HG02970 (cell line): ENCODE results near the gene CACNA1G.

Experiments used
- ATAC-seq: cut with Tn5 transposase; IDR thresholded peaks from one replicate; pipeline ENCODE4 v1.9.1; 2021; ENCODE audit warnings: mild to moderate bottlenecking, moderate library complexity, moderate number of reproducible peaks; ENCODE audit not compliant: unreplicated experiment, low FRiP score

CACNA1G gene

GRCh38 chr17:50585346-50585745 is 24.8 kb downstream of the CACNA1G start:
- no peak for ATAC-seq

- ATAC-seq: no peak
Observed at GRCh38 chr17:50585891-50586290, 25.4 kb downstream of the CACNA1G start.

- ATAC-seq: no peak
Observed at GRCh38 chr17:50586421-50587247, 26.1 kb downstream of the CACNA1G start.

GRCh38 chr17:50587571-50587970 is 27.1 kb downstream of the CACNA1G start:
- no peak for ATAC-seq

GRCh38 chr17:50588391-50589049 is 28.0 kb downstream of the CACNA1G start:
- ATAC-seq: no peak

GRCh38 chr17:50589095-50589705 is 28.7 kb downstream of the CACNA1G start:
- ATAC-seq: no peak

- no peak for ATAC-seq
Observed at GRCh38 chr17:50590946-50591737, 30.6 kb downstream of the CACNA1G start.

GRCh38 chr17:50593321-50593720 is 32.8 kb downstream of the CACNA1G start:
- no peak for ATAC-seq

- no peak for ATAC-seq
Observed at GRCh38 chr17:50594128-50594823, 33.8 kb downstream of the CACNA1G start.

GRCh38 chr17:50594892-50595291 is 34.4 kb downstream of the CACNA1G start:
- ATAC-seq: no peak

GRCh38 chr17:50596191-50597037 is 35.9 kb downstream of the CACNA1G start:
- no peak for ATAC-seq

- ATAC-seq: no peak
Observed at GRCh38 chr17:50598487-50598886, 38.0 kb downstream of the CACNA1G start.

- no peak for ATAC-seq
Observed at GRCh38 chr17:50599606-50600005, 39.1 kb downstream of the CACNA1G start.

GRCh38 chr17:50601823-50602375 is 41.4 kb downstream of the CACNA1G start:
- ATAC-seq: no peak

- no peak for ATAC-seq
Observed at GRCh38 chr17:50602836-50603235, 42.3 kb downstream of the CACNA1G start.

- no peak for ATAC-seq
Observed at GRCh38 chr17:50603340-50603739, 42.8 kb downstream of the CACNA1G start.

- ATAC-seq: no peak
Observed at GRCh38 chr17:50604513-50604912, 44.0 kb downstream of the CACNA1G start.

GRCh38 chr17:50605429-50605828 is 44.9 kb downstream of the CACNA1G start:
- no peak for ATAC-seq
